ENCODE data around the gene ENSA.
"Not testable (repeated sequence)": the region's sequence is repeated elsewhere in the genome, so short reads cannot be mapped to it uniquely, and the experiment has no call there.

DNA sequence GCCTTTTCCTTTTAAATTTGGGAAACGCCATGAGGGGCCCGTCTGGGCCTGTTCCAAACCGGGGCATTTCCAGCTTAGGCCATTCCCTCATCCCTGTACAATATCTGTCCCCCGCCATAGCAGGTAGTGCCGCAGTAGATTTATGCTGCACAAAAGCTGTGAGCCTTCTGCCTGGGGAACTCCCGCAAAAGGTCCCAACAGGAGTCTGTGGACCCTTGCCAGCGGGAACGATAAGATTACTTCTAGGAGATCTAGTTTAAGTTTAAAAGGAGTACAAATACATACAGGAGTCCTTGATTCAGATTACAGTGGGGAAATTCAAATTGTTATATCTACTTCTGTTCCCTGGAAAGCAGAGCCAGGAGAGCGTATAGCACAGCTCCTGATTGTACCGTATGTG is 25.2 kb upstream of the ENSA start:
- TF ChIP-seq, protein P1, sequence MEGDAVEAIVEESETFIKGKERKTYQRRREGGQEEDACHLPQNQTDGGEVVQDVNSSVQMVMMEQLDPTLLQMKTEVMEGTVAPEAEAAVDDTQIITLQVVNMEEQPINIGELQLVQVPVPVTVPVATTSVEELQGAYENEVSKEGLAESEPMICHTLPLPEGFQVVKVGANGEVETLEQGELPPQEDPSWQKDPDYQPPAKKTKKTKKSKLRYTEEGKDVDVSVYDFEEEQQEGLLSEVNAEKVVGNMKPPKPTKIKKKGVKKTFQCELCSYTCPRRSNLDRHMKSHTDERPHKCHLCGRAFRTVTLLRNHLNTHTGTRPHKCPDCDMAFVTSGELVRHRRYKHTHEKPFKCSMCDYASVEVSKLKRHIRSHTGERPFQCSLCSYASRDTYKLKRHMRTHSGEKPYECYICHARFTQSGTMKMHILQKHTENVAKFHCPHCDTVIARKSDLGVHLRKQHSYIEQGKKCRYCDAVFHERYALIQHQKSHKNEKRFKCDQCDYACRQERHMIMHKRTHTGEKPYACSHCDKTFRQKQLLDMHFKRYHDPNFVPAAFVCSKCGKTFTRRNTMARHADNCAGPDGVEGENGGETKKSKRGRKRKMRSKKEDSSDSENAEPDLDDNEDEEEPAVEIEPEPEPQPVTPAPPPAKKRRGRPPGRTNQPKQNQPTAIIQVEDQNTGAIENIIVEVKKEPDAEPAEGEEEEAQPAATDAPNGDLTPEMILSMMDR (conservative IDR thresholded peaks at IDR 0.05; ENCODE audit: low read depth in 2 of 2), result not testable (repeated sequence)
- TF ChIP-seq CREB1 (CRISPR knock-in tag; IDR thresholded peaks at IDR 0.05; ENCODE audit: low read depth); POLR2AphosphoS5 (IDR thresholded peaks at IDR 0.05; ENCODE audit: low read depth); ZNF331 (CRISPR knock-in tag; IDR thresholded peaks at IDR 0.05; ENCODE audit: low read depth): not testable (repeated sequence)
